K562 (cell line): ENCODE data around the gene LRRC1.

Experiments
- HDAC2 ChIP-seq: fragments of 450-650 bp; IDR thresholded peaks from 2 replicates; pipeline ENCODE4 v1.6.1; 2016; ENCODE audit warnings: mild to moderate bottlenecking
- POLR2AphosphoS5 ChIP-seq: IDR thresholded peaks from 2 replicates; pipeline ENCODE4 v1.6.1; 2011; ENCODE audit warnings: mild to moderate bottlenecking, low read depth, low read length, moderate library complexity; ENCODE audit not compliant: control insufficient read depth, insufficient read depth
- RBBP5 ChIP-seq: fragments of 200-600 bp; sonication (generic); IDR thresholded peaks from 2 replicates; pipeline ENCODE4 v1.6.1; 2012; ENCODE audit warnings: borderline replicate concordance, mild to moderate bottlenecking, low read length, control low read depth, inconsistent platforms; ENCODE audit not compliant: insufficient read depth, poor library complexity, severe bottlenecking
- SIRT6 ChIP-seq: IDR thresholded peaks from one replicate; pipeline ENCODE4 v1.6.1; 2012; ENCODE audit warnings: low read depth, mild to moderate bottlenecking, control low read depth, inconsistent platforms, low read length, moderate library complexity
- SP1 ChIP-seq: sonication (generic); formaldehyde crosslinking; IDR thresholded peaks from 2 replicates; pipeline ENCODE4 v1.8.1; 2022; ENCODE audit warnings: mild to moderate bottlenecking, missing genetic modification reagents
- TOE1 ChIP-seq, 2 experiments: fragments of 450-650 bp in 1 of 2; sonication (generic) in 1 of 2; formaldehyde crosslinking in 1 of 2; IDR thresholded peaks; 2 replicates each; pipeline versions ENCODE4 v1.7.1 to v1.8.0; 2016 to 2022; ENCODE audit warnings: borderline replicate concordance in 2 of 2, mild to moderate bottlenecking in 2 of 2, antibody characterized with exemption in 1 of 2, inconsistent platforms in 1 of 2, low read depth in 1 of 2, missing genetic modification reagents in 1 of 2, moderate library complexity in 1 of 2

GRCh38 chr6:53906842-53907241 is 112.0 kb downstream of the LRRC1 start:
- TF ChIP-seq SIRT6: no peak
- TF ChIP-seq RBBP5: no peak
- TF ChIP-seq SP1 (CRISPR knock-in tag): no peak
- no peak for TF ChIP-seq POLR2AphosphoS5
- no peak for TF ChIP-seq HDAC2
- TF ChIP-seq TOE1 (IDR thresholded peaks at IDR 0.05; ENCODE audit: borderline replicate concordance): no peak
- no peak for TF ChIP-seq TOE1 (CRISPR knock-in tag; IDR thresholded peaks at IDR 0.05; ENCODE audit: borderline replicate concordance, low read depth)
